Measurements from ENCODE around the gene MGAT5. TPM values are rescaled to one million over a fixed set of nuclear protein-coding genes. Genes with fewer than 3 reads are reported as not detected.
A peak's percentile ranks its signal among the peaks of the same experiment; 100 is the strongest.

MGAT5 gene
- 10 to 100 TPM; 39.7 to 58.2 (median 57.0) TPM for total RNA-seq
- total RNA-seq (2013): 83.4 TPM

DNA sequence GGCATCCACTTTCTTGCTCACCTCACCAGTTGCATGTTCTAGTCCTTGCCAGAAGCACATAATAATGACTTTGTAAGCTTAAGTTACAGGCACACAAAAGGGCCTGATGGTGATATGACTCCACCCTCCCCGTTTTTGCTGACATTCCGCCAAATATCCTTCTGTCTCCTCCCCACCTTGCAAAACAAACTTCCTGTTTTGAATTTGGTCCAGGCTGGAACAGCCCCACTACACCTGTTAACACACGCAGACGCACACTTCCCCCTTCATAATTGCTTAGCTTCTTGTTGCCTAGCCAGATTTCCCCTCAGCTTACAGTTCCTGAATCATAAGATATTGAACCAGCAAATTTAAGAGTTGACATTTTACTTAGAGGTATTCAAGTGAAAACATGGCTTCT, at the start of gene MGAT5:
MGAT5 (plus strand) TSS at position 269 of the 400 bp plus-strand sequence. CDS start 332 bp downstream, outside the sequence.
- peak within 1 kb of the TSS; percentile 50 for H3K27ac ChIP-seq (ENCODE audit: low read length)
- peaks cover 51% of the 10 kb centered on the region for H3K4me1 ChIP-seq (ENCODE audit: control insufficient read depth, insufficient read depth, low read length)
- 47% methylated on average over 4 of the region's 4 CpGs for WGBS (ENCODE audit: insufficient coverage)
- no peak within 1 kb of the TSS for H3K4me3 Mint-ChIP-seq
- DNase-seq (no peak), ATAC-seq (no peak)
- intact Hi-C loops (cut with micrococcal nuclease): loop anchor here (5.0 kb wide), 1 partner anchor 37 kb away; no protein-coding TSS in a partner anchor
- peaks cover 7 to 15% of the 10 kb centered on the region in 2 donors for H3K27me3 Mint-ChIP-seq (ENCODE audit: low read depth in 2 of 2)
- H3K36me3 Mint-ChIP-seq: no peaks in the 10 kb centered on the region
- TF ChIP-seq, protein P1, sequence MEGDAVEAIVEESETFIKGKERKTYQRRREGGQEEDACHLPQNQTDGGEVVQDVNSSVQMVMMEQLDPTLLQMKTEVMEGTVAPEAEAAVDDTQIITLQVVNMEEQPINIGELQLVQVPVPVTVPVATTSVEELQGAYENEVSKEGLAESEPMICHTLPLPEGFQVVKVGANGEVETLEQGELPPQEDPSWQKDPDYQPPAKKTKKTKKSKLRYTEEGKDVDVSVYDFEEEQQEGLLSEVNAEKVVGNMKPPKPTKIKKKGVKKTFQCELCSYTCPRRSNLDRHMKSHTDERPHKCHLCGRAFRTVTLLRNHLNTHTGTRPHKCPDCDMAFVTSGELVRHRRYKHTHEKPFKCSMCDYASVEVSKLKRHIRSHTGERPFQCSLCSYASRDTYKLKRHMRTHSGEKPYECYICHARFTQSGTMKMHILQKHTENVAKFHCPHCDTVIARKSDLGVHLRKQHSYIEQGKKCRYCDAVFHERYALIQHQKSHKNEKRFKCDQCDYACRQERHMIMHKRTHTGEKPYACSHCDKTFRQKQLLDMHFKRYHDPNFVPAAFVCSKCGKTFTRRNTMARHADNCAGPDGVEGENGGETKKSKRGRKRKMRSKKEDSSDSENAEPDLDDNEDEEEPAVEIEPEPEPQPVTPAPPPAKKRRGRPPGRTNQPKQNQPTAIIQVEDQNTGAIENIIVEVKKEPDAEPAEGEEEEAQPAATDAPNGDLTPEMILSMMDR (IDR thresholded peaks at IDR 0.05): no peak
- peak within 1 kb of the TSS; percentile 0 for H3K4me3 ChIP-seq (ENCODE audit: low read length)
- H3K27ac Mint-ChIP-seq: no peak within 1 kb of the TSS
- H3K4me1 Mint-ChIP-seq: peaks cover 47 to 65% of the 10 kb centered on the region in 2 donors
- H3K9me3 Mint-ChIP-seq: no peaks in the 10 kb centered on the region
- H3K27me3 ChIP-seq (ENCODE audit: control insufficient read depth, insufficient read depth, low read length): no peaks in the 10 kb centered on the region
- no peaks in the 10 kb centered on the region for H3K9me3 ChIP-seq (ENCODE audit: control insufficient read depth, insufficient read depth, low read length)
- H3K36me3 ChIP-seq (ENCODE audit: control insufficient read depth, insufficient read depth, low read length): peaks cover 5% of the 10 kb centered on the region

GRCh38 chr2:134205087-134205486, 48.8 kb upstream of the MGAT5 start:
- H3K36me3 ChIP-seq (ENCODE audit: control insufficient read depth, insufficient read depth, low read length): no peaks in the 10 kb centered on the region
- WGBS (ENCODE audit: insufficient coverage): 84% methylated on average over 3 of the region's 3 CpGs
- intact Hi-C loops (cut with micrococcal nuclease): loop anchor here (5.0 kb wide), 1 partner anchor 88 kb away; no protein-coding TSS in a partner anchor
- TF ChIP-seq, protein P1 (IDR thresholded peaks at IDR 0.05): no peak
- Mint-ChIP-seq H3K36me3 (no peaks in the 10 kb centered on the region), H3K4me1 (peaks cover 20 to 24% of the 10 kb centered on the region in 2 donors), H3K9me3 (no peaks in the 10 kb centered on the region), H3K27me3 (ENCODE audit: low read depth in 2 of 2) (no peaks in the 10 kb centered on the region), H3K27ac (no peak overlapping the region), H3K4me3 (no peak overlapping the region)
- peak in 1 of 2 donors; percentile 24 for DNase-seq
- no peak overlapping the region for H3K4me3 ChIP-seq (ENCODE audit: low read length)
- no peak overlapping the region for H3K27ac ChIP-seq (ENCODE audit: low read length)
- H3K27me3 ChIP-seq (ENCODE audit: control insufficient read depth, insufficient read depth, low read length): no peaks in the 10 kb centered on the region
- ATAC-seq: no peak
- H3K9me3 ChIP-seq (ENCODE audit: control insufficient read depth, insufficient read depth, low read length): no peaks in the 10 kb centered on the region
- peaks cover 12% of the 10 kb centered on the region for H3K4me1 ChIP-seq (ENCODE audit: control insufficient read depth, insufficient read depth, low read length)

DNA sequence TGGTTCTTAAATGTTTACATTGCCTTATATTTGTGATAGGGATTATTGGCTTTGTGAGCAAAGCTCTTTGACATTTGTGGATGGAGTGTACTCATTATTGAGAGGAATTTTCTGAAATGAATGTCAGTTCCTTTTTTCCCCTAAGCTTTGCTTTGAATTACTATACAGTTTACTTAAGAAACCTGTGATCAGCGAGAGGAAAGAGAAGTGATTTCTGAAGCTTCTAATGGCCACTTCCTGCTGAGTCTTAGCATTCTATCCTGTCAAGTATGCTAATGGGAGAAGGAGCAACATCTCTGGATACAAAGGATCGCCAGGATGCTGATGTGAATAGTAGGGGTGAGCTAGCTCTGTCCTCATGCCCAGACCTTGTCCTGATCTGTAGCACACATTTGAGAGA, 47.8 kb upstream of the MGAT5 start:
- Histone ChIP-seq H3K4me1 (ENCODE audit: control insufficient read depth, insufficient read depth, low read length) (peaks cover 12% of the 10 kb centered on the region), H3K9me3 (ENCODE audit: control insufficient read depth, insufficient read depth, low read length) (no peaks in the 10 kb centered on the region), H3K27ac (ENCODE audit: low read length) (no peak overlapping the region), H3K4me3 (ENCODE audit: low read length) (no peak overlapping the region), H3K27me3 (ENCODE audit: control insufficient read depth, insufficient read depth, low read length) (no peaks in the 10 kb centered on the region), H3K36me3 (ENCODE audit: control insufficient read depth, insufficient read depth, low read length) (no peaks in the 10 kb centered on the region)
- intact Hi-C loops (cut with micrococcal nuclease): loop anchor here (5.0 kb wide), 1 partner anchor 89 kb away; no protein-coding TSS in a partner anchor
- H3K4me1 Mint-ChIP-seq: peaks cover 15 to 18% of the 10 kb centered on the region in 2 donors
- no peaks in the 10 kb centered on the region for H3K9me3 Mint-ChIP-seq
- DNase-seq: no peak
- ATAC-seq: no peak
- WGBS (ENCODE audit: insufficient coverage): 51% methylated on average over 2 of the region's 2 CpGs
- no peak overlapping the region for H3K27ac Mint-ChIP-seq
- TF ChIP-seq, protein P1 (IDR thresholded peaks at IDR 0.05): no peak
- no peaks in the 10 kb centered on the region for H3K36me3 Mint-ChIP-seq
- H3K4me3 Mint-ChIP-seq: no peak overlapping the region
- H3K27me3 Mint-ChIP-seq (ENCODE audit: low read depth in 2 of 2): no peaks in the 10 kb centered on the region

- no peak overlapping the region for H3K27ac Mint-ChIP-seq
- H3K4me3 Mint-ChIP-seq: no peak overlapping the region
- H3K36me3 ChIP-seq (ENCODE audit: control insufficient read depth, insufficient read depth, low read length): no peaks in the 10 kb centered on the region
- no peaks in the 10 kb centered on the region for H3K36me3 Mint-ChIP-seq
- peaks cover 15 to 18% of the 10 kb centered on the region in 2 donors for H3K4me1 Mint-ChIP-seq
- H3K4me3 ChIP-seq (ENCODE audit: low read length): no peak overlapping the region
- intact Hi-C loops (cut with micrococcal nuclease): loop anchor here (5.0 kb wide), 1 partner anchor 89 kb away; no protein-coding TSS in a partner anchor
- WGBS (ENCODE audit: insufficient coverage): 92% methylated on average over 5 of the region's 5 CpGs
- no peak for ATAC-seq
- no peaks in the 10 kb centered on the region for H3K9me3 ChIP-seq (ENCODE audit: control insufficient read depth, insufficient read depth, low read length)
- no peaks in the 10 kb centered on the region for H3K9me3 Mint-ChIP-seq
- no peaks in the 10 kb centered on the region for H3K27me3 Mint-ChIP-seq (ENCODE audit: low read depth in 2 of 2)
- H3K27ac ChIP-seq (ENCODE audit: low read length): no peak overlapping the region
- TF ChIP-seq, protein P1 (IDR thresholded peaks at IDR 0.05): no peak
- peaks cover 12% of the 10 kb centered on the region for H3K4me1 ChIP-seq (ENCODE audit: control insufficient read depth, insufficient read depth, low read length)
- DNase-seq: no peak
- no peaks in the 10 kb centered on the region for H3K27me3 ChIP-seq (ENCODE audit: control insufficient read depth, insufficient read depth, low read length)
Measured at GRCh38 chr2:134206573-134206972, 47.3 kb upstream of the MGAT5 start.
